GM19463 (cell line): ENCODE data around the gene TSPAN7.

Experiments
- ATAC-seq: cut with Tn5 transposase; IDR thresholded peaks from one replicate; pipeline ENCODE4 v1.9.1; 2021; ENCODE audit warnings: mild to moderate bottlenecking, moderate library complexity; ENCODE audit not compliant: unreplicated experiment

Gene TSPAN7

DNA sequence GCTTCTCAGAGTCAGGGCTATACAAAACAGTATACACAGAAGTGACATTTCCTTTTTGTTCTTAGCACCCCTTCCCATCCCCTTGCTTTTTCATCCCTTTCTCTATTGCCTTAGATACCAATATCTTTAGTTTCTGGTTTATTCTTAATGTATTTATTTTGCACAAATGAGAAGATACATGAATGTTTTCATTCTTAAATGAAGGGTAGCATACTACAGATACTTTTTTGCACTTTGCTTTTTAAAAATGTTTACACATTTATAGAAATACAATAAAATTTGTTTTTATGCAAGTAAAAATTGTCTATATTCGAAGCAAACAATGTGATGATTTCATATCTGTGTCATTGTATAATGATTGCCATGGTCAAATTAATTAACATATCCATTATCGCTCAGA is 33.1 kb downstream of the TSPAN7 start:
- no peak for ATAC-seq

GRCh38 chrX:38595801-38596200 is 34.5 kb downstream of the TSPAN7 start:
- ATAC-seq, result no peak

DNA sequence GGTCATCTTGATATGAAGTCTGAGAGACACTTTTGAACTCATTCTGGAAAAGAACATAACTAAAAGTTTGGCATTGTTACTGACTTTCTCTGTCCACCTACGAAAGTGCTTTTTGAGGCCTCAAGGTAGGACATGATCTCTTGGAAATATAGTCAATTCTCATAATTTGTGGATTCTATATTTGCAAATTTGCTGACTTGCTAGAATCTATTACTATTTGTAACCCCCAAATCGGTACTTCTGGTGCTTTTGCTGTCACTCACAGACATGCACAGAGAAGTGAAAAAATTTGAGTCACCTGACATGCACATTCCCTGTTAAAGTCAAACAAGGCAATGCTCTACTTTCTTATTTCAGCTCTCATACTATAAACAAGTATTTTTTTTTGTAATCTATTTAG is 35.6 kb downstream of the TSPAN7 start:
- ATAC-seq, result no peak

DNA sequence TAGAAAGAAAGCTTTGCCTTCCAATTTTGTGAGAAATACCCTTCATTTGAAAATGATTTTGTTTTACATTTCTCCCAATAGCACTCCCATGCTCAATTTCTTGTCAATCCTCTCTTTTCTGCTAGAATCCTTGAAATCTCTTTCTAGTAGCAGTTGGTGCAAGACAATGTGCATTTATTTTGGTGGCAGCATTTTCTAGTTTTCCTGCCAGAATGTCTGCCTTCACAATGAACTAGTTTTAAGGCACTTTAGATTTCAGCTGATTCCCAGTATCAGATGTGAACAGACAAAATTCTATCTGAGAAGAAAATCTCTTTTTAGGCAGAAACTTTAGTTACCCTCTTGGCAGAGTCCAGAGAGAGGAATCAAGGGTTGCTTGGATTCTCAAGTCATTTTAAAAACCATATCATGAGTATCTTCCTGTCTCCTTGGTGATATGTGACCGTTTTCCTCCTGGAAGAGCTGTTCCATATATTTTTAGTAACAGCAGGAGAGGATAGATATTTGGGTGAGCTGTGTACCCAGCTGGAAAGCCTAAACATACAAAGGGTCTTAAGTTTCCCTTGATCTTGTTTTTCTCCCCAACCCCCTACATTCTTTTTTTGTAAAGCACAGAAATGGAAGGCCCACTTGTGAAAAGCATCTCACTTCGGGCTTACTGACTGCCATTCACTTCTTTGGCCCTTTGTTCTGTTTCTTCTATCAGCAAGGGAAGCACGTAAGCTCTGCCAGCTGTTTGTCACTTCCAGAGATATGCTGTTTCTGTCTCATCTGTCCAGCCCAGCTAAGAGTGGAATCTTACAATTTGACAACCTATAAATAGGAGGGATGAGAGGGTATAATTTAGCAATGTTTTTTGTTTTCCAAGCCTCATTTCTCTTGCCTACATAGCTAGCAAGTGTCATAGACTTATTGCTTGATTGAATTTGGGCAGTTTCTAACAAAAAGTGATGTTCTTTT is 38.7 kb downstream of the TSPAN7 start:
- no peak for ATAC-seq

DNA sequence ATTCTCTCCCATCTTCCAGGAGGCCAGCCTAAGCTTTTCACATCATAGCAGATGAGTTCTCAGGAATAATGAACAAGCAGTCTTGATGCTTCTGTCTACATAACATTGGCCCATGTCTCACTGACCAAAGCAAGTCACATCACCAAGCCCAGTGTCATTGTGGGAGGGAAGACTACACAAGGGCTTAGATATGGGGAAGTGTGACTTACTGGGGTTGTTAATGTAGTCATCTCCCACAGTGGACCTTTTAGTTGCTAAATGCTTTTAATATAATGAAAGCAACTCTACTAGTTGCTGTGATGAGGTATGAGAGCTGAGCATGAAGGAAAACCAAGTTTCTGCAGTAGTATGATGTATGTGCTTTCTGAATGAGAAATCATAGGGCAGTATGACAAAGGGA is 40.5 kb downstream of the TSPAN7 start:
- ATAC-seq, result no peak

- no peak for ATAC-seq
Observed at GRCh38 chrX:38606821-38607220, 45.5 kb downstream of the TSPAN7 start.

DNA sequence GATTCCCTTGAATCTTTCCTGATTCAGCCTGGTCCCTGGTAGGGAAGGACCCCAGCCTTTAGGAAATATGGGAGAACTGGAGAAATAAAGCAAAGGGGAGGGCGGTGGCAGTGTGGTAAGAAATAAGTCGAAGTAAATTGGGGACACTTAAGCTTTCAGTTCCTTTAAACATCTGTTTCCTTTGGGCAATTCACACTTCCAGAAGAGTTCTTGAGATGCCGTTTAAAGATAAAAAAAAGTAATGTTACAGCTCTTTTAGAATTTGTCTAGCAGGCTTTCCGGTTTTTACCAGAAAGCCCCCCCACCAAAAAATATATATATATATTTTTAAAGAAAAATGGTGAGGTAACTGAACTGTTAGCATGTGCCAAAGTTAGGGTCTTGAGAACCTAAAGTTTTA is 46.6 kb downstream of the TSPAN7 start:
- ATAC-seq, result no peak

GRCh38 chrX:38610849-38611248 is 49.5 kb downstream of the TSPAN7 start:
- ATAC-seq, result no peak

GRCh38 chrX:38612281-38612680 is 50.9 kb downstream of the TSPAN7 start:
- no peak for ATAC-seq

GRCh38 chrX:38614485-38614884 is 53.1 kb downstream of the TSPAN7 start:
- ATAC-seq, result no peak

GRCh38 chrX:38616904-38617303 is 55.6 kb downstream of the TSPAN7 start:
- ATAC-seq, result no peak

DNA sequence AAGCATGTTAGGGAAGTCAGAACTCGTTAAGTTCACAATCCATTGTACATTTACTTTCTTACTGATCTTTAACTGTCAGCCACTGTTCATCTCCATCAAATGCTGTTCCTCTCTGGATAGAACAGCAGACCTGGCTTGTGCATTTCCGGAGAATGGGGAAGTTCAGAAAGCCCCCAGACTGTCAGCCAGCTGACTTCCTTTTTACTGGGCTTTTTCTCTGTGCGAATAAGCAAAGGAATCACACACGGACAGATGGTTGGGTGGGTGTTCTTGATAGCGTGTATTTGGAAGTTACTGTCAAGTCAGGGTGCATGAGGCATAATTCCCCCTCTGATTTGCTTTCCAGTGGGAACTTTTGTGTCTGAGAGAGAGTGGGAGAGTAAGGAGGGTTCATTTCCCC is 56.8 kb downstream of the TSPAN7 start:
- ATAC-seq, result no peak

GRCh38 chrX:38620623-38621022 is 59.3 kb downstream of the TSPAN7 start:
- no peak for ATAC-seq

DNA sequence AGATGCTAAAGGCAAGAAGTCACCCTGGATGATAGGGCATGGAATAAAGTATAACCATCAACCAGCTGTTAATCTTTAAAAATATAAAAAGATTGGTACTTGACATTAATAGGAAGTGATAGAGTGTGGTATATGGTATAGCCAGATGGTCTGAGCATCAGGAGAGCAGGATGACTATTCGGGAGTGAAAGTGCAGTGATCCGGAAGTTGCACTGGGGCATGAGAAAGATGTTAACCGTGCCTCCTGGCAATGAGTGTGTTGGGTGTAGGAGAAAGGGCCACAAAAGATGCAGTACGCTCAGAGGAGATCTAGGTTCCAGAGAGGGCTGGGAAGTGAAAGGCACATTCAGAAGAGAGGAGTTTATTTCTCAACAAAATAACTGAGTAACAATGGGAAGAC is 65.0 kb downstream of the TSPAN7 start:
- no peak for ATAC-seq

DNA sequence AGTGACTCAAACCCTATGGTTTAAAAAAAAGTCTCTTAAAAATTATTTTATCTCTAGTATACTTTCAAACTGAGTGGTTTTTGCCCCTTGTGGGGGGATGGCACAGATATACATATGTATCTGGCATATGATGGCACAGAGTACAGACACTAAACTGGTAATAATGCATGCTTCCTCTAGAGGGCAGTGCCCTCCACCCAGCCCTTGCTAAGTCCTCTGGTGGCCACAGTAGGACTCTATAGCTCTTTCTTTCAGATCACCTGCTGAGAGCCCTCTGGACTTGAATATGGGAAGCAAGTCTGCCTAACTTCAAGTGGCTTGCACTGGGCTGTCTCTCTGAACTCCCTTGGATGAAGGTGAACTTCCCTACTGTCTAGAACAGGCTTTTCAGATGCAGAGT is 66.3 kb downstream of the TSPAN7 start:
- ATAC-seq, result peak; percentile 88

- ATAC-seq, result no peak
Observed at GRCh38 chrX:38628587-38628986, 67.2 kb downstream of the TSPAN7 start.

DNA sequence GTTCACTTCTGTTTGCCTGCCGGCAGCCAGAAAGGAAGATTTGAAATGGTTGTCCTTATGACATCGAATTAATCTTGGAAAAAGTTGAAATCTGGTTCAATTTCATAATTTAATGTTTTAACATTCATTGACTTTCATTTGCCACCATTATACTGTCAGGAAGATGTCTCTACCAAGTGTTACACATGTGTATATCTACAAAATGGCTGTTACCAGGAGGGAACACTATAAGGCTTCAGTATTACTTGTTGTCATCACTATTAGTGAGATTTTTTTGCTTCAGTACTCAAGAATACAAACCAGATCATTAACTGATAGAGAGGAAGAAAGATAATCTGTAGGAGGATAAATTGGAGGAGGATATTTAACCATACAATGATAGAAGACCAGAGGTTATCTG is 71.2 kb downstream of the TSPAN7 start:
- no peak for ATAC-seq

- no peak for ATAC-seq
Observed at GRCh38 chrX:38634665-38635064, 73.3 kb downstream of the TSPAN7 start.

DNA sequence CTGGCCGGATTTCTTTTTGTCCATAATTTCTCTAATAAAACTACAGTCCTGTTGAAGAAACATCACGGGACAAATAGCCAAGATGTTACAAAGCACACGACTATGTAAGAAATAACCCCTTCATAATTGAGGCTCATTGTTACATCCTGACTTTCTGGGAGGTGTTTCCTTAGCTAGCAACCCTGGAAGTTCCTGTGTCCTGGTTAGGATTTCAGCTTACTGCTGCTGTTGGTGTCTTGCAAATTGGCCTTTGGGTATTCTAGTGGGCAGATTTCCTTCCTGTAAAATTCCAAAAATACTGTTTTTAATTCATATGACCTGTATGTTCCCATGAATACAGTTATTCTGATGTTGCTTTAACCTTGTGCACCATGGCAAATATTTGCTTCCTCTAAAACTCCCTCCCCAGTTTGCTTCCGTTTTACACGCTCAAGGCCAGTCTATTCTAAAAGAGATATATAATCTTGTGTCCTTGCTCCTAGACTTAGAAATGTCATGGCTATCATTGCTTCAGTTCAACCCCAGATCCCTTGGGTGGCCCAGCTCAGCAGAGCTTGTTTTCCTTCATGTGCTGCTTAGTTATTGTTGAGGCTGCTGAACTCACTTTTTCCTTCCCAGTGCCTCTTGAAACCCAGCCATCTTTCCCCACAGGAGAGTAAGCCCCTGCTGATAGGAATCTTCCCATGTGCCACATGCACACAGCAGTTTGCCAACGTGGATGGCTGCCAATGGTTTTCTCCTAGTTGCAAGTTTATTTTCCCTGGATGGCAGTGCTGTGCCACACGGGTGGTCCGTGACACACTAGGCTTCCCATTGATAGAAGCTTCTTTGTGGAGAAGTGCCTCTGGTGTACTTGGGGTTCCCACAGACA is 75.8 kb downstream of the TSPAN7 start:
- ATAC-seq, result no peak

GRCh38 chrX:38638952-38639529 is 77.7 kb downstream of the TSPAN7 start:
- no peak for ATAC-seq

DNA sequence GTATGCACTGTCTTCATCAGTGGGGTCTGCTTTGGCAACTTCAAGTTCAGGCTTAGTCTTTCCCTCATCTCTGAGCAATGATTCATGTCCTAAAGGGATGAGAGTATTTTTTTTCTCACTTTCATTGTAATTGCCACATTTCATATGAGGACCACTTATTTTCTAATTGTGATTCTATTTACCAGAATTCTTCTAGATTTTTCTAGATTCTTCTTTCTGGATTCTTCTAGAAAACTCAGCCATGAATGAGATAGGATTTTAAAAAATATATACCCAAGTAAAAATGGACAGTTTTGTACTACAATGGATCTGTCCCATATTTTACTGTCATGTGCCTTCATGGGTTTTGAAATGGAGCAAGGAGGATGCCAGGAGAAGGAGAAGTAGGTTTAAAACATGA is 78.4 kb downstream of the TSPAN7 start:
- no peak for ATAC-seq
